ENCODE results near the gene CFAP410. TPM values are rescaled to one million over a fixed set of nuclear protein-coding genes. Genes with fewer than 3 reads are reported as not detected.

The CFAP410 gene
- total and polyA plus RNA-seq, 5 donors = 13.2 to 19.8 (median 16.8) TPM

GRCh38 chr21:44377922-44378645 lies 38.9 kb upstream of the CFAP410 start:
- WGBS = 73% methylated on average over 22 of the region's 22 CpGs
- H3K4me3 ChIP-seq (ENCODE audit: low read length) = no peak overlapping the region
- H3K4me1 ChIP-seq (ENCODE audit: control insufficient read depth, insufficient read depth, low read length) = no peaks in the 10 kb centered on the region
- intact Hi-C loops (cut with DNase I) = no loop called here
- H3K27ac ChIP-seq (ENCODE audit: low read length) = no peak overlapping the region
- DNase-seq (no peak), ATAC-seq (no peak)
- no peaks in the 10 kb centered on the region for H3K27me3 ChIP-seq (ENCODE audit: control insufficient read depth, insufficient read depth)
- no peaks in the 10 kb centered on the region for H3K9me3 ChIP-seq (ENCODE audit: control insufficient read depth, low read length)

DNA sequence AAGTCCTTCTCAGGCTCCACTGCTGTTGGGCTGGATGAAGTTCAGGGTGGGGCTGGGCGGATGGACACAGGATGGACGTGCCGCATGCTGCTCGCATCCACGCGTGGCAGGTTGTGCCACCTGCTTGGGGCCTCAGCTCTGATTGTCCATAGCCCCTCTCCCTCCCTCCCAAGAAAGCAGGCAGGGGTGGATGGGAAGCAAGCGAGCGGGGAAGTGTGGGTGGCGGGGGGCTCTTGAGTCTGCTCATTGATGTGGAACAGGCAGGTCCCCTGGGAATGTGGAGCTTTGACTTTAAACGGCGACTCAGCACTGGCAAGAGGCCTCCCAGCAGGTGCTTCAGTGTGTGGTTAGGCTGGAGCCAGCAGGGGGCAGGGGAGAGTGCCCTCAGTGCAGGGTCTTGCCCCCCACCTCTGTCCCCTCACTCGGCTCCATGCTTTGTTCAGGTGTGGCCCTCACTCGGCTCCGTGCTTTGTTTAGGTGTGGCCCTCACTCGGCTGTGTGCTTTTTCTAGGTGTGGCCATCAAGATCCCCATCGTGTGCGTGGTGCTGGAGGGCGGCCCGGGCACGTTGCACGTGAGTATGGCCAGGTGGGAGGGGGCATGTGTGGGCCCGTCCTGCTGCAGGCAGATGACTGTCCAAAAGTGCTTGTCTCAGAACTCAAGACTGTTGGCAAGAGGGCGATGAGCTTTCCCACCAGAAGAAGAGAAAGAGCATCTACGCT lies 38.2 kb upstream of the CFAP410 start:
- no peaks in the 10 kb centered on the region for H3K9me3 ChIP-seq (ENCODE audit: control insufficient read depth, low read length)
- 67% methylated on average over 24 of the region's 24 CpGs for WGBS
- intact Hi-C loops (cut with DNase I) = no loop called here
- H3K4me1 ChIP-seq (ENCODE audit: control insufficient read depth, insufficient read depth, low read length) = no peaks in the 10 kb centered on the region
- no peak overlapping the region for H3K27ac ChIP-seq (ENCODE audit: low read length)
- no peak for ATAC-seq
- no peak overlapping the region for H3K4me3 ChIP-seq (ENCODE audit: low read length)
- DNase-seq = no peak
- H3K27me3 ChIP-seq (ENCODE audit: control insufficient read depth, insufficient read depth) = no peaks in the 10 kb centered on the region

- Histone ChIP-seq H3K4me3 (ENCODE audit: low read length) (no peak overlapping the region), H3K27ac (ENCODE audit: low read length) (no peak overlapping the region), H3K9me3 (ENCODE audit: control insufficient read depth, low read length) (no peaks in the 10 kb centered on the region), H3K4me1 (ENCODE audit: control insufficient read depth, insufficient read depth, low read length) (no peaks in the 10 kb centered on the region), H3K27me3 (ENCODE audit: control insufficient read depth, insufficient read depth) (no peaks in the 10 kb centered on the region)
- no peak for ATAC-seq
- no peak for DNase-seq
- 85% methylated on average over 9 of the region's 9 CpGs for WGBS
- intact Hi-C loops (cut with DNase I) = no loop called here
Measured at GRCh38 chr21:44376606-44377005, 37.4 kb upstream of the CFAP410 start.

DNA sequence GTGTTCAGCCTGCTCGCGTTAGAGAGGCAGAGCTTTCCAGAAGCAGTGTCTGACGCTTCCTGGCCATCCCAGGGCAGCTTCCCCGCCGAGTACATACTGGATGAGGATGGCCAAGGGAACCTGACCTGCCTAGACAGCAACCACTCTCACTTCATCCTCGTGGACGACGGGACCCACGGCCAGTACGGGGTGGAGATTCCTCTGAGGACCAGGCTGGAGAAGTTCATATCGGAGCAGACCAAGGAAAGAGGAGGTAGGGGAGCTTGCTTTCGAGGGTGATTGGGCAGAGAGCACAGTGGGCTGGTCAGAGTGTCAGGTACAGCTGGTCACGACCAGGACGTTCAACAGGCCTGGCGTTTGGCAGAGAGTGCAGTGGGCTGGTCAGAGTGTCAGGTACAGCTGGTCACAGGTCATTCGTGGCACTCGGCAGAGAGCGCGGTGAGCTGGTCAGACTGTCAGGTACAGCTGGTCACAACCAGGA lies 36.6 kb upstream of the CFAP410 start:
- no peak overlapping the region for H3K4me3 ChIP-seq (ENCODE audit: low read length)
- WGBS = 86% methylated on average over 19 of the region's 19 CpGs
- H3K9me3 ChIP-seq (ENCODE audit: control insufficient read depth, low read length) = no peaks in the 10 kb centered on the region
- no peaks in the 10 kb centered on the region for H3K4me1 ChIP-seq (ENCODE audit: control insufficient read depth, insufficient read depth, low read length)
- ATAC-seq = no peak
- H3K27ac ChIP-seq (ENCODE audit: low read length) = no peak overlapping the region
- H3K27me3 ChIP-seq (ENCODE audit: control insufficient read depth, insufficient read depth) = no peaks in the 10 kb centered on the region
- DNase-seq = no peak
- intact Hi-C loops (cut with DNase I) = no loop called here

- Histone ChIP-seq H3K4me3 (ENCODE audit: low read length) (no peak overlapping the region), H3K27me3 (ENCODE audit: control insufficient read depth, insufficient read depth) (no peaks in the 10 kb centered on the region), H3K9me3 (ENCODE audit: control insufficient read depth, low read length) (no peaks in the 10 kb centered on the region), H3K27ac (ENCODE audit: low read length) (no peak overlapping the region), H3K4me1 (ENCODE audit: control insufficient read depth, insufficient read depth, low read length) (no peaks in the 10 kb centered on the region)
- WGBS = 77% methylated on average over 10 of the region's 10 CpGs
- intact Hi-C loops (cut with DNase I) = no loop called here
- DNase-seq = no peak
- no peak for ATAC-seq
Measured at GRCh38 chr21:44375281-44375651, 36.1 kb upstream of the CFAP410 start.

- DNase-seq = no peak
- intact Hi-C loops (cut with DNase I) = no loop called here
- no peaks in the 10 kb centered on the region for H3K4me1 ChIP-seq (ENCODE audit: control insufficient read depth, insufficient read depth, low read length)
- ATAC-seq = no peak
- no peak overlapping the region for H3K4me3 ChIP-seq (ENCODE audit: low read length)
- H3K27me3 ChIP-seq (ENCODE audit: control insufficient read depth, insufficient read depth) = no peaks in the 10 kb centered on the region
- 87% methylated on average over 24 of the region's 24 CpGs for WGBS
- H3K9me3 ChIP-seq (ENCODE audit: control insufficient read depth, low read length) = no peaks in the 10 kb centered on the region
- H3K27ac ChIP-seq (ENCODE audit: low read length) = no peak overlapping the region
Measured at GRCh38 chr21:44374601-44375280, 35.6 kb upstream of the CFAP410 start.

DNA sequence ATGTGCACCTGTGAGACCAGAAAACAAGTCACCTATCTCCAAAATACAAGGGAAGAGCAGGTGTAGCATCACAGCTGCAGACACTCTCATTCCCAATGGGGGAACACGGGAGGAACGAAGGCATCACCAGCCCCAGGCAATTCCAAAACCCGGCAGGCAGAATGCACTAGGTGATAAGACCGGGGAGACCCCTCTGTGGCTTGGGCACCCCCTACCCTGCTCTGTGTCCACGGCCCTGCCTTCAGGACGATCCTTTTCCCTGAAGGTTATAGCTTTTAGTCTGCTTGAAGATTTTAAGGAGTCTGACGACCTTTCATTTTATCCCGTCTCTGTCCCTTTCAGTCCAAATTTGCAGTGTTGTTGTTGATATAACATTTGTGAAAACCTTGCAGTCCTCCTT lies 33.4 kb upstream of the CFAP410 start:
- DNase-seq (no peak), ATAC-seq (no peak)
- no peaks in the 10 kb centered on the region for H3K27me3 ChIP-seq (ENCODE audit: control insufficient read depth, insufficient read depth)
- H3K4me1 ChIP-seq (ENCODE audit: control insufficient read depth, insufficient read depth, low read length) = no peaks in the 10 kb centered on the region
- intact Hi-C loops (cut with DNase I) = no loop called here
- H3K27ac ChIP-seq (ENCODE audit: low read length) = no peak overlapping the region
- 75% methylated on average over 8 of the region's 8 CpGs for WGBS
- H3K9me3 ChIP-seq (ENCODE audit: control insufficient read depth, low read length) = no peaks in the 10 kb centered on the region
- H3K4me3 ChIP-seq (ENCODE audit: low read length) = no peak overlapping the region

- Histone ChIP-seq H3K4me1 (ENCODE audit: control insufficient read depth, insufficient read depth, low read length) (no peaks in the 10 kb centered on the region), H3K9me3 (ENCODE audit: control insufficient read depth, low read length) (no peaks in the 10 kb centered on the region), H3K4me3 (ENCODE audit: low read length) (no peak overlapping the region), H3K27ac (ENCODE audit: low read length) (no peak overlapping the region), H3K27me3 (ENCODE audit: control insufficient read depth, insufficient read depth) (no peaks in the 10 kb centered on the region)
- ATAC-seq (no peak), DNase-seq (no peak)
- 92% methylated on average over 6 of the region's 6 CpGs for WGBS
- intact Hi-C loops (cut with DNase I) = no loop called here
Measured at GRCh38 chr21:44371596-44371995, 32.4 kb upstream of the CFAP410 start.

DNA sequence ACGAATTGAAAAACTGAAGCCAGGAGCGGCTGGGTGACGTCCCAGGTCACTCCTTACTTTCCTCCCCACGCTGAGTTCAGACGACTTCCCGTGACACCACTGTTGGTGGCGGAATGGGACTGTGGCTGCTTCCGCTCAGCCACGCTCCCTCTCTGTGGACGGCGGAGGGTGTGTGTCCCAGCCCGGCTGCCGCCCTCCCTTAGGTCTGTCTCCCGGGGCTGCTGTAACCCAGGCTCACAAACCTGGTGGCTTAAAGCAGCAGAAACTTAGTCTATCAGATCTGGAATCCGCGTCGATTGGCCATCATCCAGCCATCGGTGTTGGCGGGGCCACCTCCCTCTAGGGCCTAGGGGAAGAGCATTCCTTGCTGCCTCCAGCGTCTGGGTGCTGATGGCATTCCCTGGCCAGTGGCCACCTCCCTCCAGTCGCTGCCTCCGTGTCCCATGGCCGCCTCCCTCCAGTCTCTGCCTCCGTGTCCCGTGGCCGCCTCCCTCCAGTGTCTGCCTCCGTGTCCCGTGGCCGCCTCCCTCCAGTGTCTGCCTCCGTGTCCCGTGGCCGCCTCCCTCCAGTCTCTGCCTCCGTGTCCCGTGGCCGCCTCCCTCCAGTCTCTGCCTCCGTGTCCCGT lies 31.7 kb upstream of the CFAP410 start:
- Histone ChIP-seq H3K27me3 (ENCODE audit: control insufficient read depth, insufficient read depth) (no peaks in the 10 kb centered on the region), H3K4me1 (ENCODE audit: control insufficient read depth, insufficient read depth, low read length) (no peaks in the 10 kb centered on the region), H3K27ac (ENCODE audit: low read length) (no peak overlapping the region), H3K4me3 (ENCODE audit: low read length) (no peak overlapping the region), H3K9me3 (ENCODE audit: control insufficient read depth, low read length) (no peaks in the 10 kb centered on the region)
- intact Hi-C loops (cut with DNase I) = no loop called here
- DNase-seq (no peak), ATAC-seq (no peak)
- 93% methylated on average over 35 of the region's 37 CpGs for WGBS

- DNase-seq (peak in 1 of 3 donors; percentile 70), ATAC-seq (peak; percentile 8 to 50)
- Histone ChIP-seq H3K4me3 (ENCODE audit: low read length) (no peak overlapping the region), H3K27ac (ENCODE audit: low read length) (no peak overlapping the region), H3K27me3 (ENCODE audit: control insufficient read depth, insufficient read depth) (no peaks in the 10 kb centered on the region), H3K9me3 (ENCODE audit: control insufficient read depth, low read length) (no peaks in the 10 kb centered on the region), H3K4me1 (ENCODE audit: control insufficient read depth, insufficient read depth, low read length) (no peaks in the 10 kb centered on the region)
- intact Hi-C loops (cut with DNase I) = no loop called here
- WGBS = 34% methylated on average over 29 of the region's 29 CpGs
Measured at GRCh38 chr21:44370027-44370735, 31.0 kb upstream of the CFAP410 start.

Data from right cardiac atrium (tissue), 5 donors.